ENCODE results near the gene FDPS.

DNA sequence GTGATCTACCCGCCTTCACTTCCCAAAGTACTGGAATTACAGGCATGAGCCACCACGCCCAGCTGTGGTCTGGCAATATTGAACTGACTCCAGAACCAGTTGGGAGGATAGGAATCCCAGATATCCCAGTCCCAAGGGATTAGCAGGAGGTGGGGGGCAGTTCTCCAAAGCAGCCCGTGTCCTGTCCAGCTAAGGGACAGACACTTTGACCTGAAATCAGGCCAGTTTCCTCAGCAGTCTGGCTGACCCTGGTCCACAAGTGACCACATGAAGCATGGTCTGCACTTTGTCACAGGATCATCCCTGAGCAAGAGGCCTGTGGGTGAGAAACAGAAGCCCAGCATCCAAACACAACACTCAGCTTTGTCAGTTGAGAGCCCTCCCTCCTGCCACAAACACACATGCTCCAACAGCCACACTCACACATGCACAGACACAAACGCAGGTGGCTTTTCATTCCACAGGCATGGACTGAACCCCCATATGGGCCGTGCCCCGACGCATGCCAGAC lies 2.7 kb upstream of the FDPS start:
- TF ChIP-seq SP2 (tag by site-specific recombination; IDR thresholded peaks at IDR 0.05) = no peak
- TF ChIP-seq, protein P1, sequence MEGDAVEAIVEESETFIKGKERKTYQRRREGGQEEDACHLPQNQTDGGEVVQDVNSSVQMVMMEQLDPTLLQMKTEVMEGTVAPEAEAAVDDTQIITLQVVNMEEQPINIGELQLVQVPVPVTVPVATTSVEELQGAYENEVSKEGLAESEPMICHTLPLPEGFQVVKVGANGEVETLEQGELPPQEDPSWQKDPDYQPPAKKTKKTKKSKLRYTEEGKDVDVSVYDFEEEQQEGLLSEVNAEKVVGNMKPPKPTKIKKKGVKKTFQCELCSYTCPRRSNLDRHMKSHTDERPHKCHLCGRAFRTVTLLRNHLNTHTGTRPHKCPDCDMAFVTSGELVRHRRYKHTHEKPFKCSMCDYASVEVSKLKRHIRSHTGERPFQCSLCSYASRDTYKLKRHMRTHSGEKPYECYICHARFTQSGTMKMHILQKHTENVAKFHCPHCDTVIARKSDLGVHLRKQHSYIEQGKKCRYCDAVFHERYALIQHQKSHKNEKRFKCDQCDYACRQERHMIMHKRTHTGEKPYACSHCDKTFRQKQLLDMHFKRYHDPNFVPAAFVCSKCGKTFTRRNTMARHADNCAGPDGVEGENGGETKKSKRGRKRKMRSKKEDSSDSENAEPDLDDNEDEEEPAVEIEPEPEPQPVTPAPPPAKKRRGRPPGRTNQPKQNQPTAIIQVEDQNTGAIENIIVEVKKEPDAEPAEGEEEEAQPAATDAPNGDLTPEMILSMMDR (tag by site-specific recombination; IDR thresholded peaks at IDR 0.05) = no peak
- no peak for TF ChIP-seq YY1 (tag by site-specific recombination; IDR thresholded peaks at IDR 0.05)
- TF ChIP-seq, protein P2, sequence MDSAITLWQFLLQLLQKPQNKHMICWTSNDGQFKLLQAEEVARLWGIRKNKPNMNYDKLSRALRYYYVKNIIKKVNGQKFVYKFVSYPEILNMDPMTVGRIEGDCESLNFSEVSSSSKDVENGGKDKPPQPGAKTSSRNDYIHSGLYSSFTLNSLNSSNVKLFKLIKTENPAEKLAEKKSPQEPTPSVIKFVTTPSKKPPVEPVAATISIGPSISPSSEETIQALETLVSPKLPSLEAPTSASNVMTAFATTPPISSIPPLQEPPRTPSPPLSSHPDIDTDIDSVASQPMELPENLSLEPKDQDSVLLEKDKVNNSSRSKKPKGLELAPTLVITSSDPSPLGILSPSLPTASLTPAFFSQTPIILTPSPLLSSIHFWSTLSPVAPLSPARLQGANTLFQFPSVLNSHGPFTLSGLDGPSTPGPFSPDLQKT (IDR thresholded peaks at IDR 0.05; ENCODE audit: borderline replicate concordance, low read depth, low read length) = no peak
- TF ChIP-seq MEIS1 (CRISPR knock-in tag; IDR thresholded peaks at IDR 0.05; ENCODE audit: borderline replicate concordance) = no peak
- no peak for TF ChIP-seq ZEB2 (tag by site-specific recombination; IDR thresholded peaks at IDR 0.05)
- no peak for TF ChIP-seq TRIM28 (IDR thresholded peaks at IDR 0.05; ENCODE audit: borderline replicate concordance, low read length)
- TF ChIP-seq, protein P3, sequence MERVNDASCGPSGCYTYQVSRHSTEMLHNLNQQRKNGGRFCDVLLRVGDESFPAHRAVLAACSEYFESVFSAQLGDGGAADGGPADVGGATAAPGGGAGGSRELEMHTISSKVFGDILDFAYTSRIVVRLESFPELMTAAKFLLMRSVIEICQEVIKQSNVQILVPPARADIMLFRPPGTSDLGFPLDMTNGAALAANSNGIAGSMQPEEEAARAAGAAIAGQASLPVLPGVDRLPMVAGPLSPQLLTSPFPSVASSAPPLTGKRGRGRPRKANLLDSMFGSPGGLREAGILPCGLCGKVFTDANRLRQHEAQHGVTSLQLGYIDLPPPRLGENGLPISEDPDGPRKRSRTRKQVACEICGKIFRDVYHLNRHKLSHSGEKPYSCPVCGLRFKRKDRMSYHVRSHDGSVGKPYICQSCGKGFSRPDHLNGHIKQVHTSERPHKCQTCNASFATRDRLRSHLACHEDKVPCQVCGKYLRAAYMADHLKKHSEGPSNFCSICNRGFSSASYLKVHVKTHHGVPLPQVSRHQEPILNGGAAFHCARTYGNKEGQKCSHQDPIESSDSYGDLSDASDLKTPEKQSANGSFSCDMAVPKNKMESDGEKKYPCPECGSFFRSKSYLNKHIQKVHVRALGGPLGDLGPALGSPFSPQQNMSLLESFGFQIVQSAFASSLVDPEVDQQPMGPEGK (tag by site-specific recombination; IDR thresholded peaks at IDR 0.05) = no peak
- TF ChIP-seq, protein P4, sequence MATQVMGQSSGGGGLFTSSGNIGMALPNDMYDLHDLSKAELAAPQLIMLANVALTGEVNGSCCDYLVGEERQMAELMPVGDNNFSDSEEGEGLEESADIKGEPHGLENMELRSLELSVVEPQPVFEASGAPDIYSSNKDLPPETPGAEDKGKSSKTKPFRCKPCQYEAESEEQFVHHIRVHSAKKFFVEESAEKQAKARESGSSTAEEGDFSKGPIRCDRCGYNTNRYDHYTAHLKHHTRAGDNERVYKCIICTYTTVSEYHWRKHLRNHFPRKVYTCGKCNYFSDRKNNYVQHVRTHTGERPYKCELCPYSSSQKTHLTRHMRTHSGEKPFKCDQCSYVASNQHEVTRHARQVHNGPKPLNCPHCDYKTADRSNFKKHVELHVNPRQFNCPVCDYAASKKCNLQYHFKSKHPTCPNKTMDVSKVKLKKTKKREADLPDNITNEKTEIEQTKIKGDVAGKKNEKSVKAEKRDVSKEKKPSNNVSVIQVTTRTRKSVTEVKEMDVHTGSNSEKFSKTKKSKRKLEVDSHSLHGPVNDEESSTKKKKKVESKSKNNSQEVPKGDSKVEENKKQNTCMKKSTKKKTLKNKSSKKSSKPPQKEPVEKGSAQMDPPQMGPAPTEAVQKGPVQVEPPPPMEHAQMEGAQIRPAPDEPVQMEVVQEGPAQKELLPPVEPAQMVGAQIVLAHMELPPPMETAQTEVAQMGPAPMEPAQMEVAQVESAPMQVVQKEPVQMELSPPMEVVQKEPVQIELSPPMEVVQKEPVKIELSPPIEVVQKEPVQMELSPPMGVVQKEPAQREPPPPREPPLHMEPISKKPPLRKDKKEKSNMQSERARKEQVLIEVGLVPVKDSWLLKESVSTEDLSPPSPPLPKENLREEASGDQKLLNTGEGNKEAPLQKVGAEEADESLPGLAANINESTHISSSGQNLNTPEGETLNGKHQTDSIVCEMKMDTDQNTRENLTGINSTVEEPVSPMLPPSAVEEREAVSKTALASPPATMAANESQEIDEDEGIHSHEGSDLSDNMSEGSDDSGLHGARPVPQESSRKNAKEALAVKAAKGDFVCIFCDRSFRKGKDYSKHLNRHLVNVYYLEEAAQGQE (tag by site-specific recombination; IDR thresholded peaks at IDR 0.05) = no peak
- TF ChIP-seq, protein P5, sequence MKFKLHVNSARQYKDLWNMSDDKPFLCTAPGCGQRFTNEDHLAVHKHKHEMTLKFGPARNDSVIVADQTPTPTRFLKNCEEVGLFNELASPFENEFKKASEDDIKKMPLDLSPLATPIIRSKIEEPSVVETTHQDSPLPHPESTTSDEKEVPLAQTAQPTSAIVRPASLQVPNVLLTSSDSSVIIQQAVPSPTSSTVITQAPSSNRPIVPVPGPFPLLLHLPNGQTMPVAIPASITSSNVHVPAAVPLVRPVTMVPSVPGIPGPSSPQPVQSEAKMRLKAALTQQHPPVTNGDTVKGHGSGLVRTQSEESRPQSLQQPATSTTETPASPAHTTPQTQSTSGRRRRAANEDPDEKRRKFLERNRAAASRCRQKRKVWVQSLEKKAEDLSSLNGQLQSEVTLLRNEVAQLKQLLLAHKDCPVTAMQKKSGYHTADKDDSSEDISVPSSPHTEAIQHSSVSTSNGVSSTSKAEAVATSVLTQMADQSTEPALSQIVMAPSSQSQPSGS (tag by site-specific recombination; IDR thresholded peaks at IDR 0.05; ENCODE audit: low read depth) = no peak
- no peak for TF ChIP-seq ZNF544 (tag by site-specific recombination; IDR thresholded peaks at IDR 0.05)

All from HEK293 (cell line).